ENCODE data around the gene TCEAL8.
A peak's percentile ranks its signal among the peaks of the same experiment; 100 is the strongest.

The TCEAL8 gene

GRCh38 chrX:103214870-103215424 is 40.0 kb downstream of the TCEAL8 start, which contains the start of gene BEX4:
Gene BEX4, plus strand, starts transcription at chrX:103215108. Its CDS starts 1,046 bp downstream, at chrX:103216154.
- DNase-seq (ENCODE audit: extremely low read depth, low read depth) = no peak
- no peak for TF ChIP-seq CTCF (IDR thresholded peaks at IDR 0.05; ENCODE audit: low read depth, low read length)

GRCh38 chrX:103212749-103213457 is 42.1 kb downstream of the TCEAL8 start:
- DNase-seq (ENCODE audit: extremely low read depth, low read depth) = no peak
- no peak for TF ChIP-seq CTCF (IDR thresholded peaks at IDR 0.05; ENCODE audit: low read depth, low read length)

- DNase-seq (ENCODE audit: extremely low read depth, low read depth) = no peak
- TF ChIP-seq CTCF (IDR thresholded peaks at IDR 0.05; ENCODE audit: low read depth, low read length) = peak; percentile 62
Observed at GRCh38 chrX:103211012-103211715, 43.8 kb downstream of the TCEAL8 start.

GRCh38 chrX:103210056-103210455 is 44.9 kb downstream of the TCEAL8 start:
- DNase-seq (ENCODE audit: extremely low read depth, low read depth) = no peak
- TF ChIP-seq CTCF (IDR thresholded peaks at IDR 0.05; ENCODE audit: low read depth, low read length) = no peak
